H1 (cell line): ENCODE data around the gene CROCC2. TPM values are rescaled to one million over a fixed set of nuclear protein-coding genes. Genes with fewer than 3 reads are reported as not detected.

Source experiments
- CTCF ChIA-PET: fragments of 300-600 bp; sonication (Branson Sonifier 250); formaldehyde crosslinking; loops from one replicate; lab custom pipeline; 2021; ENCODE audit not compliant: partially characterized antibody; lab: Charles Lee
- POLR2A ChIA-PET: fragments of 300-600 bp; sonication (Branson Sonifier 250); formaldehyde crosslinking; loops from one replicate; lab custom pipeline; 2021; ENCODE audit warnings: inconsistent platforms; ENCODE audit not compliant: partially characterized antibody; lab: Charles Lee
- DNase-seq, 2 experiments: peaks; one replicate each; pipeline versions ENCODE4 v3.0.0 to v3.0.0-alpha.2; 2010 to 2022; ENCODE audit warnings: low spot score in 2 of 2, low read depth in 1 of 2, mixed read lengths in 1 of 2
- FAIRE-seq: peaks from 2 replicates; lab custom pipeline; 2011; peaks lifted over from hg19 to GRCh38; lab: Jason Lieb, UNC
- H2AFZ ChIP-seq: 2 replicates; pipeline ENCODE4 v1.8.1; 2012; ENCODE audit warnings: low read length, inconsistent platforms
- H2AK5ac ChIP-seq: 2 replicates; pipeline ENCODE4 v1.6.1; 2013; ENCODE audit warnings: low read depth, low read length
- H2BK120ac ChIP-seq: replicated peaks from 2 replicates; pipeline ENCODE3; 2013; ENCODE audit warnings: low read depth, low read length, inconsistent platforms
- H2BK12ac ChIP-seq: 2 replicates; pipeline ENCODE4 v1.6.1; 2013; ENCODE audit warnings: low read depth, low read length
- H2BK15ac ChIP-seq: 2 replicates; pipeline ENCODE4 v1.6.1; 2013; ENCODE audit warnings: low read length
- H2BK20ac ChIP-seq: 2 replicates; pipeline ENCODE4 v1.6.1; 2013; ENCODE audit warnings: low read length
- H2BK5ac ChIP-seq: 2 replicates; pipeline ENCODE4 v1.6.1; 2013; ENCODE audit warnings: low read depth, low read length
- H3K14ac ChIP-seq: 2 replicates; pipeline ENCODE4 v1.6.1; 2013; ENCODE audit warnings: inconsistent platforms; ENCODE audit not compliant: insufficient read length
- H3K18ac ChIP-seq: 2 replicates; pipeline ENCODE4 v1.6.1; 2013; ENCODE audit warnings: low read length; ENCODE audit errors: extremely low read depth
- H3K23ac ChIP-seq: 2 replicates; pipeline ENCODE4 v1.6.1; 2013; ENCODE audit warnings: inconsistent platforms; ENCODE audit not compliant: insufficient read length
- H3K23me2 ChIP-seq: 2 replicates; pipeline ENCODE4 v1.6.1; 2013; ENCODE audit warnings: low read depth, low read length
- H3K27ac ChIP-seq: 2 replicates; pipeline ENCODE4 v1.6.1; 2011; ENCODE audit warnings: low read depth, low read length, inconsistent platforms
- H3K27me3 ChIP-seq, 4 experiments: replicated peaks in 1 of 4; 1 replicate in 1 of 4; 2 replicates in 3 of 4; pipeline versions ENCODE4 v1.6.1 to v1.8.1; 2011 to 2013; ENCODE audit warnings: low read length in 3 of 4, mild to moderate bottlenecking in 3 of 4, inconsistent platforms in 2 of 4, mixed read lengths in 2 of 4, moderate library complexity in 1 of 4; ENCODE audit not compliant: control insufficient read depth in 3 of 4, insufficient read depth in 3 of 4; ENCODE audit errors: extremely low read depth in 1 of 4
- H3K36me3 ChIP-seq, 4 experiments: 2 replicates each; pipeline versions ENCODE4 v1.6.1 to v1.8.1; 2011 to 2013; ENCODE audit warnings: mild to moderate bottlenecking in 4 of 4, low read length in 3 of 4, moderate library complexity in 2 of 4, control low read depth in 1 of 4, inconsistent platforms in 1 of 4; ENCODE audit not compliant: insufficient read depth in 4 of 4, control insufficient read depth in 2 of 4
- H3K4ac ChIP-seq: replicated peaks from 2 replicates; pipeline ENCODE3; 2013; ENCODE audit warnings: low read length, low read depth, mixed read lengths, inconsistent platforms; ENCODE audit not compliant: insufficient read length
- H3K4me1 ChIP-seq, 4 experiments: replicated peaks in 1 of 4; 1 replicate in 1 of 4; 2 replicates in 3 of 4; pipeline versions ENCODE4 v1.6.1 to v1.8.1; 2011 to 2013; ENCODE audit warnings: low read length in 3 of 4, inconsistent platforms in 2 of 4, mixed read lengths in 1 of 4; ENCODE audit not compliant: insufficient read depth in 4 of 4, control insufficient read depth in 3 of 4
- H3K4me2 ChIP-seq, 2 experiments: 2 replicates each; pipeline versions ENCODE4 v1.6.1 to v1.8.1; 2011 to 2013; ENCODE audit warnings: low read depth in 2 of 2, low read length in 2 of 2, control low read depth in 1 of 2, inconsistent platforms in 1 of 2, mild to moderate bottlenecking in 1 of 2; ENCODE audit not compliant: insufficient read depth in 1 of 2
- H3K4me3 ChIP-seq, 4 experiments: fragments of 200-600, 300-600 bp in 1 of 4; sonication (generic), shearing (Covaris generic), sonication (Bioruptor Twin) in 1 of 4; 2 replicates each; pipeline versions ENCODE4 v1.5.1 to v1.8.1; 2011 to 2016; ENCODE audit warnings: low read length in 4 of 4, low read depth in 3 of 4, control low read depth in 2 of 4, inconsistent platforms in 2 of 4, mild to moderate bottlenecking in 2 of 4, mixed read lengths in 1 of 4, moderate library complexity in 1 of 4; ENCODE audit not compliant: insufficient read depth in 2 of 4; ENCODE audit errors: extremely low read depth in 1 of 4
- H3K56ac ChIP-seq: replicated peaks from 2 replicates; pipeline ENCODE3; 2013; ENCODE audit warnings: low read depth, mild to moderate bottlenecking, mixed read lengths, low read length, inconsistent platforms; ENCODE audit not compliant: insufficient read length
- H3K79me1 ChIP-seq: 2 replicates; pipeline ENCODE4 v1.6.1; 2013; ENCODE audit warnings: low read depth, low read length, control low read depth
- H3K79me2 ChIP-seq, 2 experiments: 2 replicates each; pipeline versions ENCODE4 v1.6.1 to v1.8.1; 2012 to 2013; ENCODE audit warnings: low read length in 2 of 2, mild to moderate bottlenecking in 2 of 2, inconsistent platforms in 1 of 2; ENCODE audit not compliant: insufficient read depth in 2 of 2, control insufficient read depth in 1 of 2
- H3K9ac ChIP-seq, 4 experiments: replicated peaks in 1 of 4; 1 replicate in 1 of 4; 2 replicates in 3 of 4; pipeline versions ENCODE4 v1.6.1 to v1.8.1; 2011 to 2013; ENCODE audit warnings: low read depth in 3 of 4, low read length in 3 of 4, control low read depth in 2 of 4, mild to moderate bottlenecking in 2 of 4, moderate library complexity in 2 of 4, inconsistent platforms in 1 of 4; ENCODE audit errors: extremely low read depth in 1 of 4
- H3K9me3 ChIP-seq, 2 experiments: 2 replicates each; pipeline versions ENCODE4 v1.6.1 to v1.8.1; 2012 to 2013; ENCODE audit warnings: mild to moderate bottlenecking in 2 of 2, moderate library complexity in 2 of 2, control low read depth in 1 of 2, inconsistent platforms in 1 of 2, low read depth in 1 of 2, low read length in 1 of 2, mixed read lengths in 1 of 2; ENCODE audit not compliant: insufficient read depth in 2 of 2
- H4K20me1 ChIP-seq, 2 experiments: replicated peaks in 1 of 2; 2 replicates each; pipeline versions ENCODE3 to v1.8.1; 2011 to 2013; ENCODE audit warnings: inconsistent platforms in 2 of 2, low read length in 2 of 2, mild to moderate bottlenecking in 1 of 2; ENCODE audit not compliant: insufficient read depth in 2 of 2, control insufficient read depth in 1 of 2
- H4K5ac ChIP-seq: 2 replicates; pipeline ENCODE4 v1.6.1; 2013; ENCODE audit warnings: low read length, low read depth, mixed read lengths, inconsistent platforms; ENCODE audit not compliant: insufficient read length
- H4K8ac ChIP-seq: 2 replicates; pipeline ENCODE4 v1.8.0; 2013; ENCODE audit warnings: mild to moderate bottlenecking, moderate library complexity, low read length, inconsistent platforms; ENCODE audit not compliant: insufficient read depth; ENCODE audit errors: extremely low read depth
- H4K91ac ChIP-seq: replicated peaks from 2 replicates; pipeline ENCODE3; 2013; ENCODE audit warnings: low read length, mixed read lengths, inconsistent platforms; ENCODE audit not compliant: insufficient read length
- ATF3 ChIP-seq: IDR thresholded peaks from 2 replicates; pipeline ENCODE4 v1.6.1; 2011; ENCODE audit warnings: low read depth, mild to moderate bottlenecking, low read length; ENCODE audit not compliant: insufficient read depth
- CEBPB ChIP-seq: IDR thresholded peaks from 2 replicates; pipeline ENCODE4 v1.6.1; 2012; ENCODE audit warnings: low read depth, low read length
- CTCF ChIP-seq, 3 experiments: IDR thresholded peaks; 1 replicate in 2 of 3; 2 replicates in 1 of 3; pipeline versions ENCODE4 v1.5.1 to v1.6.1; 2011; ENCODE audit warnings: low read length in 3 of 3, mild to moderate bottlenecking in 3 of 3, inconsistent platforms in 2 of 3, low read depth in 1 of 3, moderate library complexity in 1 of 3; ENCODE audit not compliant: insufficient read depth in 1 of 3; ENCODE audit errors: control extremely low read depth in 1 of 3
- EGR1 ChIP-seq: IDR thresholded peaks from 2 replicates; pipeline ENCODE4 v1.6.1; 2011; ENCODE audit warnings: low read depth, low read length, borderline replicate concordance
- GABPA ChIP-seq: IDR thresholded peaks from 2 replicates; pipeline ENCODE4 v1.6.1; 2011; ENCODE audit warnings: mild to moderate bottlenecking, low read length, moderate library complexity, borderline replicate concordance; ENCODE audit not compliant: insufficient read depth
- JUND ChIP-seq: IDR thresholded peaks from 2 replicates; pipeline ENCODE4 v1.6.1; 2011; ENCODE audit warnings: mild to moderate bottlenecking, improper control_type of control experiment, low read length
- KDM1A ChIP-seq: fragments of 200-600, 300-600 bp; sonication (generic); IDR thresholded peaks from 2 replicates; pipeline ENCODE4 v1.7.1; 2016; ENCODE audit warnings: mild to moderate bottlenecking, low read length, borderline replicate concordance
- NRF1 ChIP-seq: IDR thresholded peaks from 2 replicates; pipeline ENCODE4 v1.6.1; 2011; ENCODE audit warnings: mild to moderate bottlenecking, low read depth, low read length, improper control_type of control experiment
- ZNF274 ChIP-seq: IDR thresholded peaks from 2 replicates; pipeline ENCODE4 v1.7.0; 2012; ENCODE audit warnings: low read length, borderline replicate concordance; ENCODE audit errors: extremely low read depth
- WGBS, 2 experiments: shearing (Covaris generic) in 1 of 2; methylation state at CpG; one replicate each; pipeline versions ENCODE4 v1.1.6 to v1.1.7; 2013 to 2015; ENCODE audit warnings: low lambda C conversion rate in 2 of 2, mixed read lengths in 2 of 2, inconsistent platforms in 1 of 2, low coverage in 1 of 2, missing lambda C conversion rate in 1 of 2; ENCODE audit not compliant: insufficient replicate concordance in 2 of 2, insufficient coverage in 1 of 2, insufficient read length in 1 of 2; ENCODE audit errors: extremely low coverage in 1 of 2, missing lambda C conversion rate in 1 of 2; 5-methylcytosine and 5-hydroxymethylcytosine counted together
- polyA plus RNA-seq, 7 experiments: library from polyadenylated mRNA; depleted of rRNA in 3 of 7; stranded (reverse) in 5 of 7; unstranded in 2 of 7; fragments of >200 nt in 5 of 7; fragments of 200-250 nt in 2 of 7; gene quantifications; 1 replicate in 5 of 7; 2 replicates in 1 of 7; 4 replicates in 1 of 7; pipeline versions ENCODE4 v1.2.1 to v1.2.3, GENCODE V29; 2011 to 2013; ENCODE audit warnings: missing spikeins in 2 of 7, mixed read lengths in 2 of 7
- total RNA-seq: library from RNA; stranded (reverse); fragmentation: NEBNext Ultra II Directional; extraction: Animal tissue kit (Norgen Biotek cat#: 25700); gene quantifications from 2 replicates; pipeline ENCODE4 v1.2.1, GENCODE V29; 2021

The CROCC2 gene
- total and polyA plus RNA-seq, 2 of the 8 experiments (the other 6 are each of a cell fraction or from before 2014, with no cell fraction given) = not detected

GRCh38 chr2:241034490-241035141 lies 128.5 kb downstream of the CROCC2 start:
- Histone ChIP-seq H3K18ac (peak overlapping the region; percentile 83; the same call in 1 of the 2 replicates), H2BK15ac (no peak overlapping the region), H3K4me1 (peaks cover 0 to 16% (median 8%) of the 10 kb centered on the region in 4 experiments; a peak in 6 of 7 replicates), H3K79me2 (no peaks in the 10 kb centered on the region), H3K23ac (no peak overlapping the region), H3K9ac (no peak overlapping the region), H3K23me2 (peaks cover 9% of the 10 kb centered on the region; the same call in 1 of the 2 replicates), H2BK5ac (no peak overlapping the region), H2BK12ac (no peak overlapping the region), H3K4ac (no peak overlapping the region), H3K27me3 (peaks cover 0 to 33% (median 19%) of the 10 kb centered on the region in 4 experiments; a peak in 4 of 7 replicates), H2BK20ac (no peak overlapping the region), H3K56ac (no peak overlapping the region), H4K91ac (no peak overlapping the region), H2BK120ac (no peak overlapping the region), H4K8ac (no peak overlapping the region; the same call in 1 of the 2 replicates), H3K79me1 (no peaks in the 10 kb centered on the region), H2AFZ (no peak overlapping the region), H2AK5ac (0 out of 2 replicates have a peak overlapping the region, but pooled peaks have one; percentile 24), H3K36me3 (no peaks in the 10 kb centered on the region), H3K4me2 (peak overlapping the region in 1 of 2 experiments; percentile 58; a peak in 1 of 4 replicates), H3K4me3 (no peak overlapping the region), H4K20me1 (no peaks in the 10 kb centered on the region), H3K9me3 (no peaks in the 10 kb centered on the region), H3K27ac (no peak overlapping the region), H4K5ac (no peak overlapping the region), H3K14ac (no peak overlapping the region)
- DNase-seq (no peak), FAIRE-seq (no peak)
- ChIA-PET POLR2A (interaction anchor here (0.6 to 1.3 kb wide), 2 partner anchors 25 to 327 kb away, joined by 3 to 4 read pairs; no protein-coding TSS in a partner anchor), CTCF (interaction anchor here (1.3 kb wide), 1 partner anchor 29 kb away, joined by 3 read pairs; no protein-coding TSS in a partner anchor)
- WGBS, 2 experiments = 90% methylated on average over 12 of the region's 22 CpGs; no CpG with 5 or more reads in 1 of the 2 experiments
- TF ChIP-seq CTCF (IDR thresholded peaks at IDR 0.05; ENCODE audit: control extremely low read depth in 1 of 3, insufficient read depth in 1 of 3, low read depth in 1 of 3, low read length in 3 of 3) (no peak), KDM1A (no peak), GABPA (no peak), CEBPB (no peak), ATF3 (no peak), JUND (no peak), EGR1 (no peak), NRF1 (no peak), ZNF274 (no peak)
